HepG2 (cell line): ENCODE data around the gene NDC1. TPM values are rescaled to one million over a fixed set of nuclear protein-coding genes. Genes with fewer than 3 reads are reported as not detected.

Experiments used
- ATAC-seq: fragments of 200-7000 bp; cut with Tn5 transposase; 3 replicates; pipeline ENCODE4 v1.9.1; 2020; ENCODE audit warnings: mild to moderate bottlenecking, moderate library complexity
- BruUV-seq: library from RNA; stranded (reverse); fragments of 400-500 nt; replicated peaks from 2 replicates; lab custom pipeline; 2021; lab: Mats Ljungman, UMichigan
- CTCF ChIA-PET: fragments of 300-600 bp; formaldehyde crosslinking; extraction: SDS; loops from one replicate; lab custom pipeline; 2021; ENCODE audit warnings: low total read pairs, inconsistent platforms, low intra/inter-chr PET ratio; lab: Yijun Ruan, JAX
- POLR2A ChIA-PET: fragments of 350-600 bp; sonication (Branson Sonifier 250); formaldehyde crosslinking; loops from one replicate; lab custom pipeline; 2020; ENCODE audit warnings: antibody characterized with exemption, inconsistent platforms; lab: Yijun Ruan, JAX
- DNase-seq: peaks from one replicate; pipeline ENCODE4 v3.0.0-alpha.2; 2015; ENCODE audit warnings: low spot score
- FAIRE-seq: peaks from 3 replicates; lab custom pipeline; 2011; peaks lifted over from hg19 to GRCh38; lab: Jason Lieb, UNC
- H2AFZ ChIP-seq: one replicate; pipeline ENCODE4 v1.6.1; 2011; ENCODE audit warnings: low read length, inconsistent platforms
- H3K27ac ChIP-seq: fragments of 300-600 bp; 3 replicates; pipeline ENCODE4 v1.8.0; 2011; ENCODE audit warnings: mixed run types, mild to moderate bottlenecking, mixed read lengths, low read length, inconsistent platforms; ENCODE audit not compliant: insufficient read depth; ENCODE audit errors: extremely low read length
- H3K27me3 ChIP-seq, 2 experiments: fragments of 200-600 bp in 1 of 2; 2 replicates in 1 of 2; 3 replicates in 1 of 2; pipeline versions ENCODE4 v1.6.0 to v1.8.0; 2011; ENCODE audit warnings: low read length in 2 of 2, mild to moderate bottlenecking in 2 of 2, moderate library complexity in 2 of 2, inconsistent platforms in 1 of 2; ENCODE audit not compliant: insufficient read depth in 2 of 2, control insufficient read depth in 1 of 2
- H3K36me3 ChIP-seq, 2 experiments: fragments of 200-600 bp in 1 of 2; replicated peaks in 1 of 2; 2 replicates in 1 of 2; 3 replicates in 1 of 2; pipeline versions ENCODE4 v1.5.1 to v1.8.0; 2011; ENCODE audit warnings: low read length in 2 of 2, inconsistent platforms in 1 of 2; ENCODE audit not compliant: insufficient read depth in 2 of 2, control insufficient read depth in 1 of 2
- H3K4me1 ChIP-seq: 2 replicates; pipeline ENCODE4 v1.5.1; 2012; ENCODE audit warnings: low read length, inconsistent platforms; ENCODE audit not compliant: insufficient read depth
- H3K4me2 ChIP-seq: 2 replicates; pipeline ENCODE4 v1.6.0; 2011; ENCODE audit warnings: low read depth, low read length, inconsistent platforms
- H3K4me3 ChIP-seq, 3 experiments: fragments of 200-600 bp in 1 of 3; sonication (generic), shearing (Covaris generic) in 1 of 3; replicated peaks in 1 of 3; 2 replicates each; pipeline ENCODE4 v1.5.1; 2011 to 2016; ENCODE audit warnings: low read length in 3 of 3, inconsistent platforms in 2 of 3, low read depth in 2 of 3, mild to moderate bottlenecking in 2 of 3, control low read depth in 1 of 3, mixed read lengths in 1 of 3; ENCODE audit not compliant: insufficient read depth in 1 of 3
- H3K79me2 ChIP-seq: one replicate; pipeline ENCODE4 v1.6.1; 2011; ENCODE audit warnings: low read length, inconsistent platforms; ENCODE audit not compliant: insufficient read depth
- H3K9ac ChIP-seq: 2 replicates; pipeline ENCODE4 v1.6.0; 2011; ENCODE audit warnings: mild to moderate bottlenecking, low read depth, low read length, inconsistent platforms; ENCODE audit not compliant: insufficient read depth
- H3K9me3 ChIP-seq: 2 replicates; pipeline ENCODE4 v1.5.1; 2012; ENCODE audit warnings: mild to moderate bottlenecking, low read length
- H4K20me1 ChIP-seq: 2 replicates; pipeline ENCODE4 v1.6.0; 2011; ENCODE audit warnings: inconsistent platforms, mild to moderate bottlenecking, low read length, moderate library complexity; ENCODE audit not compliant: insufficient read depth
- DR1 ChIP-seq: sonication (generic); formaldehyde crosslinking; IDR thresholded peaks from 2 replicates; pipeline ENCODE4 v1.8.0; 2021; ENCODE audit warnings: mild to moderate bottlenecking, missing genetic modification reagents, inconsistent platforms
- ERF ChIP-seq: IDR thresholded peaks from 2 replicates; pipeline ENCODE4 v1.6.1; 2018; ENCODE audit warnings: missing biosample characterization, missing genetic modification reagents
- FOXP1 ChIP-seq, 2 experiments: fragments of 450-650 bp in 1 of 2; IDR thresholded peaks; 2 replicates each; pipeline ENCODE4 v1.6.1; 2017 to 2018; ENCODE audit warnings: antibody characterized with exemption in 1 of 2
- GLI4 ChIP-seq: sonication (generic); formaldehyde crosslinking; IDR thresholded peaks from 2 replicates; pipeline ENCODE4 v1.5.1; 2020; ENCODE audit warnings: missing genetic modification reagents, mild to moderate bottlenecking, moderate library complexity, borderline replicate concordance
- JUNB ChIP-seq: sonication (generic); formaldehyde crosslinking; IDR thresholded peaks from 2 replicates; pipeline ENCODE4 v1.8.0; 2022; ENCODE audit warnings: missing genetic modification reagents, mild to moderate bottlenecking, borderline replicate concordance
- NAIF1 ChIP-seq: sonication (generic); formaldehyde crosslinking; IDR thresholded peaks from 2 replicates; pipeline ENCODE4 v1.5.0; 2020; ENCODE audit warnings: mild to moderate bottlenecking, missing genetic modification reagents, borderline replicate concordance
- TBX3 ChIP-seq: fragments of 450-650 bp; IDR thresholded peaks from 2 replicates; pipeline ENCODE4 v1.6.1; 2017; ENCODE audit warnings: antibody characterized with exemption, mild to moderate bottlenecking, inconsistent platforms, borderline replicate concordance
- ZNF224 ChIP-seq: sonication (generic); formaldehyde crosslinking; IDR thresholded peaks from 2 replicates; pipeline ENCODE4 v1.5.0; 2020; ENCODE audit warnings: mild to moderate bottlenecking, missing genetic modification reagents
- ZNF354B ChIP-seq: sonication (generic); formaldehyde crosslinking; IDR thresholded peaks from 2 replicates; pipeline ENCODE4 v1.8.0; 2022; ENCODE audit warnings: mild to moderate bottlenecking, missing genetic modification reagents
- ZNF766 ChIP-seq: sonication (generic); formaldehyde crosslinking; IDR thresholded peaks from 2 replicates; pipeline ENCODE4 v1.5.0; 2020; ENCODE audit warnings: missing genetic modification reagents, borderline replicate concordance
- WGBS: methylation state at CpG from one replicate; pipeline ENCODE4 v1.1.6; 2017; ENCODE audit warnings: low lambda C conversion rate; 5-methylcytosine and 5-hydroxymethylcytosine counted together
- in situ Hi-C: cut with HindIII; loops from 2 replicates; pipeline ENCODE4 v1.10.0; 2017; ENCODE audit warnings: low pct_unique_long_range_greater_than_20kb; ENCODE audit not compliant: extremely low pct_ligation_motif_present
- intact Hi-C: fragments of 100-400 bp; cut with micrococcal nuclease; formaldehyde crosslinking; loops from one replicate; pipeline ENCODE4 v1.10.0; 2022; ENCODE audit not compliant: unreplicated experiment
- polyA plus RNA-seq, 8 experiments: library from polyadenylated mRNA; depleted of rRNA in 3 of 8; stranded (reverse) in 7 of 8; unstranded in 1 of 8; fragments of >200 nt; fragmentation: Illumina TruSeq in 4 of 8; extraction: Trizol in 4 of 8; gene quantifications; 2 replicates each; pipeline versions ENCODE4 v1.2.1 to v1.2.3, GENCODE V29; 2011 to 2016; ENCODE audit warnings: low read depth in 4 of 8, missing spikeins in 1 of 8, mixed read lengths in 1 of 8; ENCODE audit not compliant: insufficient read depth in 1 of 8
- total RNA-seq, 5 experiments: library from RNA; depleted of rRNA; stranded (reverse); fragments of >200 nt; fragmentation: Illumina TruSeq; extraction: Trizol; gene quantifications; 2 replicates each; pipeline ENCODE4 v1.2.3, GENCODE V29; 2016; ENCODE audit warnings: low read depth in 1 of 5
- TF ChIP-seq, protein P1 (sequence below): sonication (generic); formaldehyde crosslinking; IDR thresholded peaks from 2 replicates; pipeline ENCODE4 v1.4.0; 2020; ENCODE audit warnings: mild to moderate bottlenecking, missing genetic modification reagents
- TF ChIP-seq, protein P2 (sequence below): IDR thresholded peaks from 2 replicates; pipeline ENCODE4 v1.6.1; 2018; ENCODE audit warnings: missing genetic modification reagents
- TF ChIP-seq, protein P3 (sequence below): sonication (generic); formaldehyde crosslinking; IDR thresholded peaks from 2 replicates; pipeline ENCODE4 v1.4.0; 2020; ENCODE audit warnings: low read depth, mild to moderate bottlenecking, missing genetic modification reagents

NDC1 gene
- total and polyA plus RNA-seq, 2 of the 13 experiments (the other 11 are each of a cell fraction or from before 2014, with no cell fraction given) = 38.1 to 50.9 TPM

DNA sequence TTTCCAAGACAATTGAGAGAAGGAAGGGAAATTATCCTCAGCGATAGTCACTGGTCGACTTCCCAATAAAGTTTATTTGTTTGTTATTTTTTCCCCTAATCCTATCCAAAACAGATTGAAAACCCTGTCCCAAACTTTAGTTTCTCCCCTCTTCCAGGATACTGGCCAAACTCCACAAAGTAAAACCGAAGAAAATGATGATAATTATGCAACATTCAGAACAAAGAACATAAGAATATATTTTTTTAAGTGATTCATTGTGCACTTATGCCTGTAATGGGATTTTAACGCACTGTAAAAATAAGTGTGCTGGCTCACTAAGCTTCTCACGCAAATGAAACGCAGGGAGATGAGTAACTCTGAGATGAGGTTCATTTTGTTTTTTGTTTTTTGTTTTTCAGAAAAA lies 105.2 kb downstream of the NDC1 start:
- no peak for FAIRE-seq
- Histone ChIP-seq H3K79me2 (no peaks in the 10 kb centered on the region), H3K4me1 (no peaks in the 10 kb centered on the region), H4K20me1 (no peaks in the 10 kb centered on the region), H3K27me3 (peaks cover 1 to 89% of the 10 kb centered on the region in 2 experiments), H3K4me2 (no peak overlapping the region), H3K36me3 (no peaks in the 10 kb centered on the region), H3K9me3 (no peaks in the 10 kb centered on the region), H2AFZ (no peak overlapping the region), H3K9ac (no peak overlapping the region), H3K27ac (no peak overlapping the region), H3K4me3 (no peak overlapping the region)
- intact Hi-C loops = no loop called here
- no TSS peak for BruUV-seq
- WGBS = 22% methylated on average over 6 of the region's 6 CpGs
- ChIA-PET POLR2A (no interaction called here), CTCF (no interaction called here)
- ATAC-seq = no peak
- in situ Hi-C loops = no loop called here
- TF ChIP-seq ZNF354B (CRISPR knock-in tag) (no peak), JUNB (CRISPR knock-in tag) (no peak), ZNF766 (no peak), FOXP1 (IDR thresholded peaks at IDR 0.05) (no peak), FOXP1 (CRISPR knock-in tag; IDR thresholded peaks at IDR 0.05) (no peak), GLI4 (CRISPR knock-in tag) (no peak), ERF (CRISPR knock-in tag) (no peak), ZNF224 (CRISPR knock-in tag) (no peak), DR1 (CRISPR knock-in tag) (no peak), TBX3 (no peak), NAIF1 (CRISPR knock-in tag) (no peak)
- TF ChIP-seq, protein P1, sequence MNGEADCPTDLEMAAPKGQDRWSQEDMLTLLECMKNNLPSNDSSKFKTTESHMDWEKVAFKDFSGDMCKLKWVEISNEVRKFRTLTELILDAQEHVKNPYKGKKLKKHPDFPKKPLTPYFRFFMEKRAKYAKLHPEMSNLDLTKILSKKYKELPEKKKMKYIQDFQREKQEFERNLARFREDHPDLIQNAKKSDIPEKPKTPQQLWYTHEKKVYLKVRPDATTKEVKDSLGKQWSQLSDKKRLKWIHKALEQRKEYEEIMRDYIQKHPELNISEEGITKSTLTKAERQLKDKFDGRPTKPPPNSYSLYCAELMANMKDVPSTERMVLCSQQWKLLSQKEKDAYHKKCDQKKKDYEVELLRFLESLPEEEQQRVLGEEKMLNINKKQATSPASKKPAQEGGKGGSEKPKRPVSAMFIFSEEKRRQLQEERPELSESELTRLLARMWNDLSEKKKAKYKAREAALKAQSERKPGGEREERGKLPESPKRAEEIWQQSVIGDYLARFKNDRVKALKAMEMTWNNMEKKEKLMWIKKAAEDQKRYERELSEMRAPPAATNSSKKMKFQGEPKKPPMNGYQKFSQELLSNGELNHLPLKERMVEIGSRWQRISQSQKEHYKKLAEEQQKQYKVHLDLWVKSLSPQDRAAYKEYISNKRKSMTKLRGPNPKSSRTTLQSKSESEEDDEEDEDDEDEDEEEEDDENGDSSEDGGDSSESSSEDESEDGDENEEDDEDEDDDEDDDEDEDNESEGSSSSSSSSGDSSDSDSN = no peak
- TF ChIP-seq, protein P2, sequence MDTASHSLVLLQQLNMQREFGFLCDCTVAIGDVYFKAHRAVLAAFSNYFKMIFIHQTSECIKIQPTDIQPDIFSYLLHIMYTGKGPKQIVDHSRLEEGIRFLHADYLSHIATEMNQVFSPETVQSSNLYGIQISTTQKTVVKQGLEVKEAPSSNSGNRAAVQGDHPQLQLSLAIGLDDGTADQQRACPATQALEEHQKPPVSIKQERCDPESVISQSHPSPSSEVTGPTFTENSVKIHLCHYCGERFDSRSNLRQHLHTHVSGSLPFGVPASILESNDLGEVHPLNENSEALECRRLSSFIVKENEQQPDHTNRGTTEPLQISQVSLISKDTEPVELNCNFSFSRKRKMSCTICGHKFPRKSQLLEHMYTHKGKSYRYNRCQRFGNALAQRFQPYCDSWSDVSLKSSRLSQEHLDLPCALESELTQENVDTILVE (CRISPR knock-in tag) = no peak
- TF ChIP-seq, protein P3, sequence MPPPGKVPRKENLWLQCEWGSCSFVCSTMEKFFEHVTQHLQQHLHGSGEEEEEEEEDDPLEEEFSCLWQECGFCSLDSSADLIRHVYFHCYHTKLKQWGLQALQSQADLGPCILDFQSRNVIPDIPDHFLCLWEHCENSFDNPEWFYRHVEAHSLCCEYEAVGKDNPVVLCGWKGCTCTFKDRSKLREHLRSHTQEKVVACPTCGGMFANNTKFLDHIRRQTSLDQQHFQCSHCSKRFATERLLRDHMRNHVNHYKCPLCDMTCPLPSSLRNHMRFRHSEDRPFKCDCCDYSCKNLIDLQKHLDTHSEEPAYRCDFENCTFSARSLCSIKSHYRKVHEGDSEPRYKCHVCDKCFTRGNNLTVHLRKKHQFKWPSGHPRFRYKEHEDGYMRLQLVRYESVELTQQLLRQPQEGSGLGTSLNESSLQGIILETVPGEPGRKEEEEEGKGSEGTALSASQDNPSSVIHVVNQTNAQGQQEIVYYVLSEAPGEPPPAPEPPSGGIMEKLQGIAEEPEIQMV = no peak
- DNase-seq = no peak
